GM18507 (cell line): ENCODE measurements around the gene MUSTN1.

Source experiments
- DNase-seq: peaks from one replicate; pipeline ENCODE4 v3.0.0; 2011; ENCODE audit warnings: low read depth; ENCODE audit not compliant: insufficient read length; ENCODE audit errors: extremely low spot score
- FAIRE-seq: peaks from 2 replicates; lab custom pipeline; 2011; peaks lifted over from hg19 to GRCh38; lab: Jason Lieb, UNC

Gene MUSTN1

GRCh38 chr3:52813810-52814209, 21.0 kb downstream of the MUSTN1 start:
- DNase-seq (no peak), FAIRE-seq (no peak)

- FAIRE-seq, result no peak
- no peak for DNase-seq
Observed at GRCh38 chr3:52811452-52812011, 23.3 kb downstream of the MUSTN1 start.

- FAIRE-seq (no peak), DNase-seq (no peak)
Observed at GRCh38 chr3:52810923-52811322, 23.9 kb downstream of the MUSTN1 start.

DNA sequence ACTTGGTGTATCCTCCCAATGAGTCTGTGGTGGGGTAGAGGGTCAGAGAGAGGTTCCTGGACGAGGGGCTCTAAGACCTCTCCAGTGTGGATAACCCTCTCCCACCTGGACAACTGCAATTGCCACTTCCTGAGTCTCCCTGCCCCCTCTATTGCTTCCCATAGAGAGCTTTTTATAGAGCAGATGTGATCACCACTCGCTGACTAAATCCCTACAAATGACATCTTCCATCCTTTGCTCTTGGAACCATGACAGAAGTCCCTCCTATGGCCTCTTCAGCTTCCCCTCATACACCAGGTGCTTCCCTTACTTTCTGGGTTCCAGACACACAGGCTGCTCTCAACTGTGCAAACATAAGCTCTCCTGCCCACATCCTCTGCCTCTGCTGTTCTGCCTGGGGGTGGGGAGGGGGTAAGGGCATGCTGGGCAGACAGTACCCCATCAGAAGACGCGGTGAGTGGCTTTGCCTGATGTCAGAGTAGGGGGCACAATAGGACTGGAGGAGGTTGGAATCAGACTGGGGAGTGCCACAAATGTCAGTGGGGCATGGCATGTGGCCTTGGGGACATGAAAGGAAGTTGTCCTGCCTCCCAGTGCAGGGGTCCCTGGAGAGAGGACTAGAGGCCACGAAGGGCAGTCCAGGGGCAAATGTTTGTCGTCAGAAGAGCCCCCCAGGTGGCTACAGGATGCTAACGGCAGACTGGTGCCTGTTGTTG, 25.0 kb downstream of the MUSTN1 start:
- FAIRE-seq (no peak), DNase-seq (no peak)

DNA sequence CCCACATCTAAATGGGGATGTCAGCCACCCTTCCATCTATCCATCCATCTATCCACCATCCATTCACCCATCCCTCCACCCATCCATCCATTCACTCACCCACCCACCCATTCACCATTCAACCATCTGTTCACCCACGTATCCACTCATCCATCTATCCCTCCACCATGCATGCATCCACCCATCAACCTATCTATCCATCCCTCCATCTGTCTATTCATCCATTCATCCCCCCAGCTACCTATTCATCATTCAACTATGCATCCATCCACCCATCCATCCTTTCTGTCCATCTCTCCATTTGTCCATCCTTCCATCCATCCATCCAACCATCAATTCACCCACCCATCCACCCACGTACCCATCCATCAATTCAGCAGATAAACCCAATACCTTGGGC, 25.7 kb downstream of the MUSTN1 start:
- FAIRE-seq (no peak), DNase-seq (no peak)

GRCh38 chr3:52805270-52806039, 29.4 kb downstream of the MUSTN1 start:
- DNase-seq, result no peak
- no peak for FAIRE-seq

DNA sequence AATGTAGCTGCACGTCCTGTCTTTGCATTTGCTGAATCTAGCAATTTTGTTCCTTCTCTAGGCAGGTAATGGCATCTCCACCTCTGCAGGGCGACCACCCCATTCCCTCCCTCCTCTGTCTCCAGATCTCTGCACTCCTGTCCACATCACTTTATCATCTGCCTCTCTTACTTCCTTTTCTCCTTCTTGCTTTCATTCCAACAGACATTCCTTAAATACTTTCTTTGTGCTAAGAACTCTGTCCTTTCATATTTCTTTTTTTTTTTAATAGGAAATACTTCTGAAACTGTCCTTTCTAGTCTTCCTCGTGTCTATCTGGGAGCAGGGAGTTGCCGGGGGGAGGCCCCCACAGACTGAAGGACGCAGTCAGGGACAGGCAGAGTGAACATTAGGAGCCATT, 33.0 kb downstream of the MUSTN1 start:
- DNase-seq (no peak), FAIRE-seq (no peak)

- no peak for FAIRE-seq
Observed at GRCh38 chr3:52800079-52800478, 34.7 kb downstream of the MUSTN1 start.

GRCh38 chr3:52798978-52799476, 35.8 kb downstream of the MUSTN1 start:
- DNase-seq (peak; percentile 25), FAIRE-seq (peak; percentile 56)

More at GRCh38 chr3:52800079-52800478, 34.7 kb downstream of the MUSTN1 start:
- no peak for DNase-seq

- FAIRE-seq, result no peak
- DNase-seq, result no peak
Observed at GRCh38 chr3:52798376-52798977, 36.3 kb downstream of the MUSTN1 start.

DNA sequence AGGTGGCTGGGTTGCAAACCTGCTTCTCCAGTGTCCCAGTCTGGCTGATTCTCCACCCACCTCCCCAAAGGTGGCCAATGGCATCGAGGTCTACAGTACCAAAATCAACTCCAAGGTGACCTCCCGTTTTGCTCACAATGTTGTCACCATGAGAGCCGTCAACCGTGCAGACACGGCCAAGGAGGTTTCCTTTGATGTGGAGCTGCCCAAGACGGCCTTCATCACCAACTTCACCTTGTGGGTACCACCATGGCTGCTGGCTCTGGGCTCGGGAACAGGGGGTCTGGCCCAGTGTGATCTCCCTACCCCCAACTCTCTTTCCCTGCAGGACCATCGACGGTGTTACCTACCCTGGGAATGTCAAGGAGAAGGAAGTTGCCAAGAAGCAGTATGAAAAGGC, 38.4 kb downstream of the MUSTN1 start:
- FAIRE-seq, result no peak

DNA sequence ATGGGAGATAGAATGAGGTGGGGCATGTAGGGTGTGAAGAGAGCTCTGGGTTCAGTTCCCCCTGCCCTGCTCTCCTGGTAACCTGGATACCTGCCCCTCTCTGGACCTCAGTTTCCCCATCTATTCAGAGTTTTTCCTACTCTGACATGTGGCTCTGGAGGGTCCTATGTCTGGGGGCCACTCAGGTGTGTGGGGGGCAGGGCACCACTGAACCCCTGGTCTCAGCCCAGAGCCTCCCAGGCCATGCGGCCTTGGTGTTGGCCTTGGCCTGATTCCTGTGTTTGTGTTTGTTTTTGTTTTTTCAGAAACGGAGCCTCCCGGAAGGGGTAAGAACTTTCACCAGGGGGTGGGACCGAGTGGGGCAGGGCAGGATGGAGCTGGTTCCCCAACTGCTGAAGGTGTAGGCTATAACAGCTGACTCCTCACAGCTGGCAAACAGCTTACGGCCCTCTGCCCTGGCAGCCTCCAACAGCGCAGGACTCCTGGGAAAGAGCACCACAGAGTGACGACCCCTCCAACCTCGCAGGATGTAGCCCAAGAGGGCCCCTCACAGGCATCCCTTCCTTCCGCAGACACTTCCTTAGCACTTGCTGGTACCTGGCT, 39.4 kb downstream of the MUSTN1 start:
- no peak for DNase-seq
- FAIRE-seq, result no peak

More for the DNA sequence above, 38.4 kb downstream of the MUSTN1 start:
- no peak for DNase-seq

DNA sequence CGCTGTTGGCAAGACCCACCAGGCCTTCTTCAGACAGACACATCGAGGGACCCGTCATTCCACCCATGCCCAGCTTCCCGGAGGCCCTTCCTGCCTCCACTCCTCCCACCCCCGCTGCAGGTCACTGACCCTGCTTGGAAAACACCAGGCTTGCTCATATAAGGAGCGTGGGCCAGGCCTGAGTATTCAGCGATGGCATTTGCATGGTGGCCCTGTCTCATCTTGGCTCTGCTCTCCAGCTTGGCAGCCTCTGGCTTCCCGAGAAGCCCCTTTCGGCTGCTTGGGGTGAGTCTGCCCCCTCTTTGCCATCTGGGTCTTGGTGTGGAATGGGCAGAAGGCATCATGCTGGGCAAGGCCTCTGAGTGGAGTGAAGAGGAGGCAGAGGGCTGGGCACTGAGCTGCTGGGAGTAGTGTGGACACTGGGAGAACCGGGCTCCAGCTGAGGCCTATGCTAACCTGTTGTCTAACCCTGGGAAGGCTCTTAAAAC, 40.2 kb downstream of the MUSTN1 start, which contains the start of gene ITIH3:
ITIH3 (plus strand) TSS at position 185 of the 488 bp plus-strand sequence; CDS start at position 193, 8 bp downstream.
- DNase-seq (no peak), FAIRE-seq (no peak)

DNA sequence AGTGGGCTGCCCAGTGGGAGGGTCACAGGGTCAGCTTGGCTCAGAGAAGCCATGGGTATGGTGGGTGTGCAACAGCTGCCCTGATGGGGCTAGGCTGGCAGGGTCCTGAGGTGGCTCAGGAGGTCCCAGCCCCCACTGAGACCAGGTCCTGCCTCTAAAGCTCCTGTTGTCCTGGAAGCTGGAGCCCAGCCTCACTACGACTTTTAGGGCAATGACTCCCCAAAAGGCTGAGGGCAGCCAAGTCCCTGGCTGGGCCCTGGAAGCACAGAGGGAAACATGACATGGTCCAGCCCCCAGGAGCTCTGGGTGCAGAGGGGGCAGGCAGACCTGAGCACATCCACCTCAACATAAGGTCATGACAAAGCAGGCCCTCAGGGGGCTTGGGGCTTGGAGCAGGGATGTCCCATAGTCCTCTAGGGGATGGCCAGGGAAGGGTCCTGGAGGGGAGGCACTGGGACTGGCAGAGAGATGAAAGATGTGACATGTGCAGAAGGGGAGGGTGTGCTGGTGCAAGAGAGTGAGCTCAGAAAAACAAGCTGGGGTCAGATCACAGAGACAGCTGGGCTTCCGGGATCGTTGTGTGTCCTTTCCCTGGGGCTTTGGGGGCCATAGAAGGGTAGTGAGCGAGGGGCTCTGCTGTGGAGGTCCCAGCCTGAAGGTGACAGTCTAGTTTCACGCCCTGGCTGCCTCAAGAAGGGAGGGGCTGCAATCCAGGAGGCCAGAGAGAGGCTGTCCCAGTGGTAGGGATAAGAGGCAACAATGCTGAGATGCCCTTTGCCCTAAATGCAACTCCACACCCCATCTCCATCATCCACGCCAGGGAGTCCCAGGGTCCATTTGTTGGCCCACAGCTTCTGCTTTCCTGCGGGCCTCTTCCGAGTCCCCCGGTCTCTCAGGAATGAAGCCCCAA, 40.9 kb downstream of the MUSTN1 start:
- FAIRE-seq (no peak), DNase-seq (no peak)

DNA sequence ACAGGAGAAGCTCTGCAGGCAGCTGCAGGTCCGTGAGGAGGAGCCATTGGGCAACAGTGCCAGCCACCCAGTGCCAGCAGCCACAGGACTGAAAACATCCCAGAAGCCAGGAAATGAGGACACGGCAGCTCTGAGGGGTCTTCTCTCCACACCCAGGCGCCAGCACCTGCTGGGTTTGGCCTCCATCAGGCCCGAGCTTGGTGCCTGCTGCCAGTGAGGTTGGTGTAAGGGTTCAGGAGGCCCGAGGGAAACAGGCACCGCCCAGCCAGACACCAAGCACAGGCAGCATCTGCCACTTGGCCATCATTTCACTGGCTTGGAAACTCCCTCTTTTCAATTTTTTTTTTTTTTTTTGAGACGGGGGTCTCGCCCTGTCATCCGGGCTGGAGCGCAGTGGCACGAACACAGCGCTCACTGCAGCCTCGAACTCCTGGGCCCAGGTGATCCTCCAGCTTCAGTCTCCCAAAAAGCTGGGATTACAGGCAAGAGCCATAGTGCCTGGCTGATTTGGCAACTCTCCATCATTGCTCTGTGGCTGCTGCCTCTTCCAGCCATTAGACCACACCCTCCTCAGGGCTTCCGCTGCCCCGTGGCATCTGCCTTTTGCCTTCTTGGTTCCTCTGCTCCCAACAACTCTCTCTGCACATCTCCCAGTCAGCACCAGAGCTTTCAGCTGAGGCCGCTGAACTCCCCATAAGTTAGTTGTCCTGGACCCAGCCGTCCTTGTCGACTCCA, 41.7 kb downstream of the MUSTN1 start:
- DNase-seq (no peak), FAIRE-seq (no peak)

DNA sequence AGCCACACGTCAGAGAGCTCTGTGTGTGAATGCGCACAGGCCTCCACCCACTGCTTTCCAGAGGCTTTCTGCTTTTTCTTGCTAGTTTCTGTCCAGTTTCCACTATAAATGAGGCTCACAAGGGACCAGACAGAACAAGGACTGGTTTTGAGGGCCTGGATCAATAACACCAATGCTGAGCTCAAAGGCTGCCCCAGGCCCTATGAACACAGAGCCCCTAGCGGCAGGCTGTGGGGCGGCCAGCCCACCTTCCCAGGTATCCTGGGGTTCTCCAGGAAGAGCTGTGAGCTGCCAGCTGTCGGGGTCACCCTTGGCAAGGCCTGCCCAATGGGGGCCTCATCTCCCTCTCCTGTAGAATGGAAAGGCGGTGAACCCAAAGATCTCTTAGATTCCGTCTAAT, 42.4 kb downstream of the MUSTN1 start:
- FAIRE-seq (no peak), DNase-seq (no peak)

DNA sequence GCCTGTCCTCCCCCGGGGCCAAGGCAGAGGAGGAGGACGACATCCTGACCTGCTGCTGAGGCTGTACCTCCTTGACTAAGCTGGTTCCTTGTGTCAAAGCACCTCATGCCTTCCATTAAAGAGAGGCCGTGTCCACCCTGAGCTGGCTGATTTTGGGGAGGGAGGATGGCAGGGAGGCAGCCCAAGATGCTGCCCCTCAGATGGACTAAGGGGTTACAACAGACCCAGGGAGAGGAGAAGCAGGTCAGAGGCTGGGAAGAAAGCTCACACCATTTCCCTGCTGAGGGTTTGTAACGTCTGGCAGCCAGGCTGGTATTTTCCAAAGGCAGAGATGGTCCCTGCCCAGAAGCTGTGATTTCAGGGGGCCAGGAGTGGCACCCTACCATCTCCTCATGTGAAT, 42.9 kb downstream of the MUSTN1 start:
- FAIRE-seq (no peak), DNase-seq (no peak)

DNA sequence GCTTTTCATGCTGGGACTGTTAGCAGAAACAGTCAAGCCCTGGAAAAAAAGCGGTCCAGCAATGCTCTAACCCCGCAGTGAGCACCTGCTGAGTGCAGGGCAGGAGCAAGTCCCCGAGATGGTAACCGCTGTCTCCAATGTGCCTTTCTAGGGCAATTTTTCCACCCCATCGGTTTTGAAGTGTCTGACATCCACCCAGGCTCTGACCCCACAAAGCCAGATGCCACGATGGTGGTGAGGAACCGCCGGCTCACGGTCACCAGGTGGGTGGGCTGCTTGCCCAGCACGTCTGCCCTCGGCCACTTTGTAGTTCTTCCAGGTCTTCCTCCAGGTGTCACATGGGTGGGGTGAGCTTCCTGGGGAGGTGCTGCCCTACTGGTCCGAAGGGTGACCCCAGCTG, 43.5 kb downstream of the MUSTN1 start:
- DNase-seq, result no peak
- no peak for FAIRE-seq
